Liver (tissue), 9 donors: ENCODE results near the gene PHKG2. TPM values are rescaled to one million over a fixed set of nuclear protein-coding genes. Genes with fewer than 3 reads are reported as not detected.

Source experiments
- DNase-seq: peaks from one replicate; pipeline ENCODE4 v3.0.0-alpha.2; 2017; ENCODE audit warnings: low spot score
- H3K27ac ChIP-seq, 2 donors: one replicate each; pipeline ENCODE4 v1.7.0; 2013; ENCODE audit warnings: inconsistent platforms in 2 of 2, low read length in 2 of 2, control low read depth in 1 of 2, low read depth in 1 of 2, mild to moderate bottlenecking in 1 of 2
- H3K27me3 ChIP-seq, 4 donors: one replicate each; pipeline versions ENCODE4 v1.6.1 to v1.7.0; 2013; ENCODE audit warnings: low read length in 3 of 4, inconsistent platforms in 1 of 4, mild to moderate bottlenecking in 1 of 4, moderate library complexity in 1 of 4; ENCODE audit not compliant: control insufficient read depth in 4 of 4, insufficient read depth in 4 of 4
- H3K36me3 ChIP-seq, 4 donors: one replicate each; pipeline versions ENCODE4 v1.6.1 to v1.7.0; 2013; ENCODE audit warnings: low read length in 3 of 4, mild to moderate bottlenecking in 3 of 4, low read depth in 1 of 4, moderate library complexity in 1 of 4; ENCODE audit not compliant: control insufficient read depth in 4 of 4, insufficient read depth in 3 of 4
- H3K4me1 ChIP-seq, 4 donors: one replicate each; pipeline versions ENCODE4 v1.6.1 to v1.7.0; 2013; ENCODE audit warnings: low read length in 3 of 4, mild to moderate bottlenecking in 3 of 4, moderate library complexity in 1 of 4; ENCODE audit not compliant: control insufficient read depth in 4 of 4, insufficient read depth in 4 of 4
- H3K4me3 ChIP-seq, 3 donors: one replicate each; pipeline versions ENCODE4 v1.6.1 to v1.7.0; 2013; ENCODE audit warnings: low read length in 3 of 3, control low read depth in 1 of 3, low read depth in 1 of 3, mild to moderate bottlenecking in 1 of 3
- H3K9ac ChIP-seq, 2 donors: one replicate each; pipeline ENCODE4 v1.7.0; 2013; ENCODE audit warnings: low read length in 2 of 2, mild to moderate bottlenecking in 2 of 2, moderate library complexity in 2 of 2, control low read depth in 1 of 2, low read depth in 1 of 2
- H3K9me3 ChIP-seq, 4 donors: one replicate each; pipeline versions ENCODE4 v1.6.1 to v1.7.0; 2013; ENCODE audit warnings: low read length in 3 of 4; ENCODE audit not compliant: control insufficient read depth in 4 of 4
- EGR1 ChIP-seq, 2 donors: IDR thresholded peaks; 2 replicates each; pipeline ENCODE4 v1.6.1; 2016 to 2018; ENCODE audit warnings: antibody characterized with exemption in 2 of 2, low read depth in 2 of 2
- GABPA ChIP-seq, 2 donors: IDR thresholded peaks in 1 of 2; conservative IDR thresholded peaks in 1 of 2; 2 replicates each; pipeline ENCODE4 v1.6.1; 2016; ENCODE audit warnings: antibody characterized with exemption in 2 of 2, mild to moderate bottlenecking in 1 of 2, moderate library complexity in 1 of 2
- HNF4A ChIP-seq, 2 donors: conservative IDR thresholded peaks; 2 replicates each; pipeline ENCODE4 v1.6.1; 2016; ENCODE audit warnings: antibody characterized with exemption in 2 of 2, mild to moderate bottlenecking in 2 of 2
- HNF4G ChIP-seq: IDR thresholded peaks from 2 replicates; pipeline ENCODE4 v1.6.1; 2016; ENCODE audit warnings: antibody characterized with exemption
- MAX ChIP-seq: IDR thresholded peaks from 2 replicates; pipeline ENCODE4 v1.6.1; 2016; ENCODE audit warnings: antibody characterized with exemption
- NR2F2 ChIP-seq: IDR thresholded peaks from 2 replicates; pipeline ENCODE4 v1.6.1; 2016; ENCODE audit warnings: antibody characterized with exemption
- RAD21 ChIP-seq, 2 donors: IDR thresholded peaks; 2 replicates each; pipeline ENCODE4 v1.6.1; 2016; ENCODE audit warnings: antibody characterized with exemption in 2 of 2, mild to moderate bottlenecking in 2 of 2
- REST ChIP-seq: IDR thresholded peaks from 2 replicates; pipeline ENCODE4 v1.6.1; 2016; ENCODE audit warnings: antibody characterized with exemption, mild to moderate bottlenecking
- SP1 ChIP-seq: IDR thresholded peaks from 2 replicates; pipeline ENCODE4 v1.6.1; 2018; ENCODE audit warnings: antibody characterized with exemption, mild to moderate bottlenecking
- TAF1 ChIP-seq: conservative IDR thresholded peaks from 2 replicates; pipeline ENCODE4 v1.6.1; 2016; ENCODE audit warnings: antibody characterized with exemption, mild to moderate bottlenecking
- YY1 ChIP-seq: IDR thresholded peaks from 2 replicates; pipeline ENCODE4 v1.6.1; 2016; ENCODE audit warnings: antibody characterized with exemption, mild to moderate bottlenecking
- ZBTB33 ChIP-seq: IDR thresholded peaks from 2 replicates; pipeline ENCODE4 v1.6.1; 2016; ENCODE audit warnings: antibody characterized with exemption
- WGBS: extraction: QIAGEN DNeasy Blood & Tissue Kit; methylation state at CpG from one replicate; pipeline ENCODE4 v1.1.7; 2013; 5-methylcytosine and 5-hydroxymethylcytosine counted together
- polyA plus RNA-seq, 2 donors: library from polyadenylated mRNA; stranded (reverse) in 1 of 2; unstranded in 1 of 2; fragments of 200-250 nt in 1 of 2; fragments of >200 nt in 1 of 2; fragmentation: Nextera tagmentation in 1 of 2; extraction: Ambion mirVana in 1 of 2; gene quantifications; one replicate each; pipeline versions ENCODE4 v1.2.1 to v1.2.3, GENCODE V29; 2013 to 2015
- total RNA-seq, 2 donors: library from RNA; depleted of rRNA; stranded (reverse); fragments of >200 nt; gene quantifications; one replicate each; pipeline ENCODE4 v1.2.3, GENCODE V29; 2014
- donor health status: healthy.
- donor health status: healthy.
- donor health status: healthy.
- donor health status: healthy.
- donor health status: healthy.

The PHKG2 gene
- total and polyA plus RNA-seq, 4 donors, result 9.2 to 21.2 (median 17.9) TPM

GRCh38 chr16:30787613-30788378 is 39.6 kb downstream of the PHKG2 start:
- Histone ChIP-seq H3K4me3 (peak overlapping the region; percentile 84 to 98 (median 92)), H3K36me3 (peaks cover 0 to 7% (median 3%) of the 10 kb centered on the region in 4 donors), H3K27ac (peak overlapping the region; percentile 39 to 56), H3K4me1 (peaks cover 5 to 20% (median 11%) of the 10 kb centered on the region in 4 donors), H3K9me3 (no peaks in the 10 kb centered on the region), H3K9ac (peak overlapping the region in 1 of 2 donors; percentile 50), H3K27me3 (no peaks in the 10 kb centered on the region)
- DNase-seq, result no peak
- 48% methylated on average over 11 of the region's 11 CpGs for WGBS
- TF ChIP-seq GABPA (IDR thresholded peaks at IDR 0.05 in 1 of 2, conservative IDR thresholded peaks at IDR 0.05 in 1 of 2) (no peak), YY1 (no peak), ZBTB33 (no peak), MAX (no peak), NR2F2 (no peak), REST (no peak), HNF4G (no peak)

DNA sequence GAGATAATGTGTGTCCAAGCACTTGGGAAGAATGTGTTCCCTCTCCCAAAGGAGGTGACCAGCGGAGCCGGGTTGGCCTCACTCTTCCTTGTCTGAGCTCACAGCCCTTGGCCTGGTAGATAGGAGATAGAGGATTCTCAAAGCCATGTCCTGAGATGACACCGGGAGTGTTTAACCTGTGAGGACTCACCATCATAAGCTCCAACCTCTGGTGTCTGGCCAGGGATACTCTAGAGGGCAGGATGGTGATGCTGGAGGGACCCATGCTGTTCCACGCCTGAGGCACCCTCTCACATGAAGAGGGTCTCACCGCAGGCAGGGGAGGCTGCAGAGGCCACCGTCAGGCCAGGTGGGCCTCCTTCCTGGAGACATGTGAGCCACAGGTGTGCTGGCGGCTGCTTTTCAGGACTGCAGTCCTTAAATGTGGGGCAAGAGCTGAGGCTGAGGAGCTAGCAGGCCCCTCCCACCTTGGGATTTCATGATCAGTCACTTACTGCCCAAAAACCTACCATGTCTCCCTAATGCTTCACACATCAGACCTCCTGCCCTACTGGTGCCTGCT is 45.4 kb downstream of the PHKG2 start:
- no peak for TF ChIP-seq TAF1
- no peak for TF ChIP-seq GABPA (IDR thresholded peaks at IDR 0.05 in 1 of 2, conservative IDR thresholded peaks at IDR 0.05 in 1 of 2)
- no peak for TF ChIP-seq HNF4G
- TF ChIP-seq YY1, result no peak
- TF ChIP-seq SP1, result no peak
- no peak for TF ChIP-seq RAD21 (IDR thresholded peaks at IDR 0.05)
- no peak for TF ChIP-seq HNF4A (conservative IDR thresholded peaks at IDR 0.05)
- TF ChIP-seq NR2F2, result no peak
- TF ChIP-seq EGR1 (IDR thresholded peaks at IDR 0.05; ENCODE audit: low read depth in 2 of 2), result no peak
- Histone ChIP-seq H3K4me1 (no peaks in the 10 kb centered on the region), H3K27me3 (no peaks in the 10 kb centered on the region), H3K9me3 (no peaks in the 10 kb centered on the region), H3K4me3 (no peak overlapping the region), H3K36me3 (no peaks in the 10 kb centered on the region), H3K27ac (no peak overlapping the region), H3K9ac (no peak overlapping the region)
- 91% methylated on average over 7 of the region's 7 CpGs for WGBS
- no peak for DNase-seq
